ENCODE measurements around the gene SLC5A7. TPM values are rescaled to one million over a fixed set of nuclear protein-coding genes. Genes with fewer than 3 reads are reported as not detected.

SLC5A7 gene
- total RNA-seq, 2 donors from 2014 or later, result 0.17 TPM; not detected in 1

- no peak for TF ChIP-seq POLR2A (IDR thresholded peaks at IDR 0.05)
- TF ChIP-seq POLR2AphosphoS5 (IDR thresholded peaks at IDR 0.05), result no peak
- no peak for TF ChIP-seq CTCF (IDR thresholded peaks at IDR 0.05)
- H3K36me3 ChIP-seq, result no peaks in the 10 kb centered on the region
- DNase-seq (ENCODE audit: low spot score), result no peak
- no peaks in the 10 kb centered on the region for H3K4me1 ChIP-seq (replicated peaks)
- H3K9me3 ChIP-seq, result no peaks in the 10 kb centered on the region
- 70% methylated on average over 4 of the region's 4 CpGs for WGBS
- H3K27me3 ChIP-seq (replicated peaks; ENCODE audit: insufficient read depth), result no peaks in the 10 kb centered on the region
- intact Hi-C loops (cut with DNase I), result no loop called here
- H3K4me3 ChIP-seq, result no peak overlapping the region
- no peak overlapping the region for H3K27ac ChIP-seq
Measured at GRCh38 chr2:108061439-108062042, 75.2 kb downstream of the SLC5A7 start.

Other genes starting within 250 kb of the SLC5A7 start
- gene RGPD4, start 159.6 kb upstream of the SLC5A7 start, total RNA-seq, result under 1 TPM in 1 of 2 donors, not detected in 1; 0.17 TPM